Ovary (tissue), 3 donors: Measurements from ENCODE around the gene ANKRD61.

Experiments
- CTCF ChIP-seq, 3 donors: fragments of 450-650 bp in 2 of 3; fragments of 200-600 bp in 1 of 3; IDR thresholded peaks; one replicate each; pipeline versions ENCODE4 v1.5.1 to v1.8.0; 2016 to 2022; ENCODE audit warnings: antibody characterized with exemption in 3 of 3, mild to moderate bottlenecking in 1 of 3
- EP300 ChIP-seq: sonication (generic); formaldehyde crosslinking; IDR thresholded peaks from one replicate; pipeline ENCODE4 v1.6.1; 2017; ENCODE audit warnings: antibody characterized with exemption
- POLR2A ChIP-seq: fragments of 450-650 bp; IDR thresholded peaks from one replicate; pipeline ENCODE4 v1.6.1; 2017; ENCODE audit warnings: antibody characterized with exemption, mild to moderate bottlenecking, moderate library complexity
- donor health status: DM: no; HTN: no; CAD: no.

GRCh38 chr7:6049780-6050179 is 18.6 kb downstream of the ANKRD61 start:
- TF ChIP-seq EP300 (no peak), CTCF (IDR thresholded peaks at IDR 0.05) (no peak), POLR2A (no peak)
